HL-60 (cell line): ENCODE results near the gene PAK4.

ENCODE experiments used
- SPI1 ChIP-seq: IDR thresholded peaks from 2 replicates; pipeline ENCODE4 v1.6.1; 2012; ENCODE audit warnings: low read depth, mild to moderate bottlenecking, borderline replicate concordance
- TF ChIP-seq, protein P1 (sequence below): IDR thresholded peaks from one replicate; pipeline ENCODE4 v1.5.1; 2011; ENCODE audit warnings: low read length, control low read depth, inconsistent platforms; ENCODE audit not compliant: insufficient read depth

DNA sequence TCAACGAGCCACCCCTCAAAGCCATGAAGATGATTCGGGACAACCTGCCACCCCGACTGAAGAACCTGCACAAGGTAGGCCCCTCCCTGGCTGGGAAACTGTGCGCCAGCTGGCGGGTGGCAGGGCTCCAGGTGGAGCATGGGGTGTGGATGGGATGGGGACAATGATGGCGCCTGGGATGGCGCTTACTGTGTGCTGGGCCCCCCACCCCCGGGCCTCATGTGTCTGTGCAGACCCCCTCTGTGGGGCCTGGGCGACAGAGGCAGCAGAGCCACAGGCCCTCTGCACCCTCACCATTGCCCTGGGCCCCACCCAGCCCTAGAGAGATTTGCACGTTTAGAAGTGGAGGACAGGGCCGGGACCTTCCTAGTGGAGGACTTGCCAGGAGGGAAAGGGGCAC is 52.1 kb downstream of the PAK4 start:
- TF ChIP-seq, protein P1, sequence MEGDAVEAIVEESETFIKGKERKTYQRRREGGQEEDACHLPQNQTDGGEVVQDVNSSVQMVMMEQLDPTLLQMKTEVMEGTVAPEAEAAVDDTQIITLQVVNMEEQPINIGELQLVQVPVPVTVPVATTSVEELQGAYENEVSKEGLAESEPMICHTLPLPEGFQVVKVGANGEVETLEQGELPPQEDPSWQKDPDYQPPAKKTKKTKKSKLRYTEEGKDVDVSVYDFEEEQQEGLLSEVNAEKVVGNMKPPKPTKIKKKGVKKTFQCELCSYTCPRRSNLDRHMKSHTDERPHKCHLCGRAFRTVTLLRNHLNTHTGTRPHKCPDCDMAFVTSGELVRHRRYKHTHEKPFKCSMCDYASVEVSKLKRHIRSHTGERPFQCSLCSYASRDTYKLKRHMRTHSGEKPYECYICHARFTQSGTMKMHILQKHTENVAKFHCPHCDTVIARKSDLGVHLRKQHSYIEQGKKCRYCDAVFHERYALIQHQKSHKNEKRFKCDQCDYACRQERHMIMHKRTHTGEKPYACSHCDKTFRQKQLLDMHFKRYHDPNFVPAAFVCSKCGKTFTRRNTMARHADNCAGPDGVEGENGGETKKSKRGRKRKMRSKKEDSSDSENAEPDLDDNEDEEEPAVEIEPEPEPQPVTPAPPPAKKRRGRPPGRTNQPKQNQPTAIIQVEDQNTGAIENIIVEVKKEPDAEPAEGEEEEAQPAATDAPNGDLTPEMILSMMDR, result no peak
- no peak for TF ChIP-seq SPI1
